ENCODE results near the gene SEPTIN2.
"Not testable (repeated sequence)": the region's sequence is repeated elsewhere in the genome, so short reads cannot be mapped to it uniquely, and the experiment has no call there.

SEPTIN2 gene

DNA sequence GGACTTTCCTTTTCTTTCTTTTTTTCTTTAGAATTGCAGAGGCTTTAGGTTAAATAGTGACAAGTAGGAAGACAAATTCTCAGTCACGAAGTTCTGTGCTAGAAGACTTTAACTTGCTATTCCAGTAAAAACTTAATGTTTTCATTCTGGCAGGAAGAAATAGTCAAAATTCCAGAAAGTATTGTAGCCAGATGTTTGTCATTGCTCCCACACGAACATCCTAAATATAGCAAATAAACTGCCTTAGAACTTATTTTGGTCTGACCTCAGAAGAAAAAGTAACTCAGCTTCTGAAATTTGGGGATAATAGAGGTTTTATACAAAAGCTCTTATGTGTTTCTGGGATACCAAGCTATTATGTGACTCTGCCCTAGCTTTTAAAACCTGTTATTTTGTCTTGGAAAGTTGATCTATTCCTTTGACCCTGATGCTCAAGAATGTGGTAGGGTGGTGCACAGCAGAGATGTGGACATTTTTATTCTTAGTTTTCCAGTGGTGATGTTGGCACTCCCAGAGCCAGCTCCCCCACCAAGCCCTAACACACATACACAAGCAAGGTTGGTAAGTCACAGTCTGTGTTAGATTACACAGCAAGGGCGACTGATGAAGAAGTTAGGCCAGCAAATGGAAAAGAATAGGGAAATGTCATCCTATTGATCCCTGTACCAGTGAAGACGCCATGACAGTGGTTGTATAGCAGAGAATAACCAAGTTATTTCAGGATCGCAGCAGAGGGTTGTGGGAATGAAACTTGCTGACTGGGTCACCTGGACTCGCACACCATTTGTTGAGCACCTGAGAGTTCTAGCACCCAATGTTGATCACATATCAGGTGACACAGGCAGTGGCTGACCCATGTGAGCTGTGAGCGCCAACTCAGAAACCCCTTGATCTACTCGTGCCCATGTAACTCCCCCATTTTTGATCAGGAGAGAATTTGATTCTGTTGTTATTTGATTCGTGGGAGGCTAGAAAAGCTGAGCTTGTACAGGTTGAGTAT, 64.1 kb downstream of the SEPTIN2 start:
- TF ChIP-seq, protein P1, sequence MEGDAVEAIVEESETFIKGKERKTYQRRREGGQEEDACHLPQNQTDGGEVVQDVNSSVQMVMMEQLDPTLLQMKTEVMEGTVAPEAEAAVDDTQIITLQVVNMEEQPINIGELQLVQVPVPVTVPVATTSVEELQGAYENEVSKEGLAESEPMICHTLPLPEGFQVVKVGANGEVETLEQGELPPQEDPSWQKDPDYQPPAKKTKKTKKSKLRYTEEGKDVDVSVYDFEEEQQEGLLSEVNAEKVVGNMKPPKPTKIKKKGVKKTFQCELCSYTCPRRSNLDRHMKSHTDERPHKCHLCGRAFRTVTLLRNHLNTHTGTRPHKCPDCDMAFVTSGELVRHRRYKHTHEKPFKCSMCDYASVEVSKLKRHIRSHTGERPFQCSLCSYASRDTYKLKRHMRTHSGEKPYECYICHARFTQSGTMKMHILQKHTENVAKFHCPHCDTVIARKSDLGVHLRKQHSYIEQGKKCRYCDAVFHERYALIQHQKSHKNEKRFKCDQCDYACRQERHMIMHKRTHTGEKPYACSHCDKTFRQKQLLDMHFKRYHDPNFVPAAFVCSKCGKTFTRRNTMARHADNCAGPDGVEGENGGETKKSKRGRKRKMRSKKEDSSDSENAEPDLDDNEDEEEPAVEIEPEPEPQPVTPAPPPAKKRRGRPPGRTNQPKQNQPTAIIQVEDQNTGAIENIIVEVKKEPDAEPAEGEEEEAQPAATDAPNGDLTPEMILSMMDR (IDR thresholded peaks at IDR 0.05), result no peak
- Mint-ChIP-seq H3K27me3 (ENCODE audit: low read depth, poor library complexity) (peaks cover 2% of the 10 kb centered on the region), H3K4me1 (no peaks in the 10 kb centered on the region), H3K36me3 (ENCODE audit: low read depth) (peaks cover 34% of the 10 kb centered on the region), H3K27ac (no peak overlapping the region), H3K9me3 (no peaks in the 10 kb centered on the region), H3K4me3 (no peak overlapping the region)
- no peak for DNase-seq

DNA sequence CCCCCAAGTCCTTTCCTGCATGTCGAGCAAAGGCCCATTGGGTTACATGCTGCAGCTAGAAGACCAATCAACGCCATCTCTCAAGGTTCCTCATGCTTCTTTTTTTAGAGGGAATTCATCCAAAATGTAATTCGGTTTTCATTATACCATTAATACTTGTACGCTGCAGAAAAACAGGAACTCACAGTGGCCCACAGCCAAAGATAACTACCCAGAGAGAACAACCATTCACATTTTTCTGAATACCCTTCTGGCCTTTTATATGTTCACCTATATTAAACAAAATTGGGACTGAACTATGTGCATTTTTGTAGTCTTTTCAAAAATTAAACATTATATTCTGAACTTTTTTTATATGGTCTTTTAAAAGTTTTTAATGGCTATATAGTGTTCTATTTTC, 66.1 kb downstream of the SEPTIN2 start:
- peaks cover 24% of the 10 kb centered on the region for H3K36me3 Mint-ChIP-seq (ENCODE audit: low read depth)
- no peak overlapping the region for H3K27ac Mint-ChIP-seq
- H3K4me3 Mint-ChIP-seq, result no peak overlapping the region
- no peaks in the 10 kb centered on the region for H3K9me3 Mint-ChIP-seq
- no peak for DNase-seq
- no peaks in the 10 kb centered on the region for H3K4me1 Mint-ChIP-seq
- H3K27me3 Mint-ChIP-seq (ENCODE audit: low read depth, poor library complexity), result peaks cover 2% of the 10 kb centered on the region
- TF ChIP-seq, protein P1 (IDR thresholded peaks at IDR 0.05), result no peak

DNA sequence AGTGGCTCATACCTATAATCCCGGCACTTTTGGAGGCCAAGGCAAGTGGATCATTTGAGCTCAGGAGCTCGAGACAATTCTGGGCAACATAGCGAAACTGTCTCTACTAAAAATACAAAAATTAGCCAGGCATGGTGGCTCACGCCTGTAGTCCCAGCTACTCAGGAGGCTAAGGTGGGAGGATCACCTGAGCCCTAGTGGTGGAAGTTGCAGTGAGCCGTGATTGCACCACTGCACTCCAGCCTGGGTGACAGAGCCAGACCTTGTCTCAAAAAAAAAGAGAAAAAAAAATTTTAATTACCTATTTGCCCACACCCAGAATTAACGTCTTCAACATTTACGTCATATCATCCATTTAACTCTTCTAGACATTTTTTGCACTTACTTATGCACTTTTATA, 69.7 kb downstream of the SEPTIN2 start:
- H3K36me3 Mint-ChIP-seq (ENCODE audit: low read depth), result peaks cover 50% of the 10 kb centered on the region
- not testable (repeated sequence) for H3K9me3 Mint-ChIP-seq; H3K4me1 Mint-ChIP-seq; H3K27me3 Mint-ChIP-seq (ENCODE audit: low read depth, poor library complexity); DNase-seq; H3K4me3 Mint-ChIP-seq; H3K27ac Mint-ChIP-seq

DNA sequence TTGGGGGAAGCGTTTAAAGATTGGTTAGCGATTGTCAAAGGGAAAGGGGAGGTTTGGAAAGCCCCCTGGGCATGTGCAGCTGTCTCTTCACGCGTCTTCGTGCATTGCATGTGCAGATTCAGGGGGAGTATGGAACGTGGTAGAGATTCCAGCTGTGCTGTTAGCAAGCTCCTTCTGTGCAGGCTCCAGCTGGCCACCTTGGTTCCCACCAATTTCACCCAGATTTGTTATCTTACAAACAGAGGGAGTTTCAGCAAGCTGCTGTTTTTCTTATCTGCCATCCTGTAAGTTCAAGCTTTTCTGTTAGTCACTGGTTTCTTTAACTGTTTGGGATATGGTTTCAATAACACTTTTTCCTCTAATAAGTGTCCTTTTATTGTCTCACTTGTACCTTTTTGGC, 70.8 kb downstream of the SEPTIN2 start:
- TF ChIP-seq, protein P1 (IDR thresholded peaks at IDR 0.05), result no peak
- Mint-ChIP-seq H3K27me3 (ENCODE audit: low read depth, poor library complexity) (no peaks in the 10 kb centered on the region), H3K4me1 (no peaks in the 10 kb centered on the region), H3K27ac (no peak overlapping the region), H3K36me3 (ENCODE audit: low read depth) (peaks cover 50% of the 10 kb centered on the region), H3K9me3 (peaks cover 6% of the 10 kb centered on the region), H3K4me3 (no peak overlapping the region)
- no peak for DNase-seq

DNA sequence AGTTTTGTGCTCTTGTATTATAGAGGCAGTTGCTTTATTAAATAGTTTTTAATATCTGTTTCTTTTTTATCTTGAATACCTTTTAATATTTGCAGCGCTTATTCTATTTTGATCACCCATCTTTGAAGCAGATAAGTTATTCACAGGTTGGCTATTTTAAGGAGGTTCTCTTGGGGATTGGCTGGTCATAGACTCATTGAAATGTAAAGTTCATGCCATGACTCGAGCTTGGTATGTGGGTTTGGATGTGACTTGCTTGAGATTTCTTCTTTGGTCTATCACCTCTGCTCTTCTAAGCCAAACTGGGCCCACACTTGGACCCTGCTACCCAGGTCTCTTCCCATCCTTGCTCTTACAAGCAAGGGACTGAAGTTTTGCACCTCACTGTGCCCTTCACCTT, 74.0 kb downstream of the SEPTIN2 start:
- no peak for DNase-seq
- TF ChIP-seq, protein P1 (IDR thresholded peaks at IDR 0.05), result no peak
- peaks cover 45% of the 10 kb centered on the region for H3K36me3 Mint-ChIP-seq (ENCODE audit: low read depth)
- H3K4me3 Mint-ChIP-seq, result no peak overlapping the region
- no peak overlapping the region for H3K27ac Mint-ChIP-seq
- H3K9me3 Mint-ChIP-seq, result peaks cover 6% of the 10 kb centered on the region
- no peaks in the 10 kb centered on the region for H3K27me3 Mint-ChIP-seq (ENCODE audit: low read depth, poor library complexity)
- H3K4me1 Mint-ChIP-seq, result no peaks in the 10 kb centered on the region

DNA sequence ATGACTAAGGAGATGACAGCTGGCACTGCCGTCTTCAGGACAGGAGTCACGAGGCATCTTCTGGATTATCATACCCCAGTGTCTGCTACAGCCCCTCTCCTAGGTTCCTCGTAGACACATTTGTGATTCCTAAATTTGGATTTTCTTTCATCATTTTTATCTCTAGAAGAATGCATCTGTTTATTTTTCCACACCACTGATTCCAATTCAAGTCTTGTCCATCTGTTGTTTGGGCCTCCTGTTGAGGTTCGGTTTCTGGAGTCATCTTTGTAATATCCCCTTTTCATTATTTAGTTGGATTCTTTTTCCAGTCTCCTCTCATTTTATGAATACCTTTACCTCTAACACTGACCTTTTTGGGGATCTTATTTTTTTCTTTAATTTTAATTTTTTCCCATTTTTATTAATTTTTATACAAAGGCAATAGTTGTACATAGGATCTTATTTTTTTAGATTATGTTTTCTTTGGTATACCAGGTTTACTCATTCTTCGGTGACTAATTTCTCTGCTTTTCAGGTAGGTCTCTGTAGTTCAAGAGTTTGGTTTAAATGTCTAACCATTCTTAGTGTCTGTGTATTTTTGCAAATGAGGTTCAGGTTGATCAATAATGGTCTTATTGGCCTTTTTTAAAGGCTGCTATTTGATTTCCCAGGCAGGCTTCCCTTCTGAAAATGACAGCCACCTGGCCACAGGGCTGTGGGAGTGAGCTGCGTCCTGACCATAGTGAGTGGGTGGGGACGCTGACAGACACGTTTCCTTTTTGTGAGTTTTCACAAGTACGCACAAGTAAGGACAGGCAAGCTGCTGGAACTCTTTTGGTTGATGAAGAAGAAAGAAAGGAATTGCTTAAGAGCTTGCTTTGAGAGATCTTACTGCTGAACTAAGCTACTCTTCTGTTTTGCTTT, 74.8 kb downstream of the SEPTIN2 start:
- no peaks in the 10 kb centered on the region for H3K4me1 Mint-ChIP-seq
- DNase-seq, result no peak
- no peak overlapping the region for H3K27ac Mint-ChIP-seq
- peaks cover 50% of the 10 kb centered on the region for H3K36me3 Mint-ChIP-seq (ENCODE audit: low read depth)
- H3K9me3 Mint-ChIP-seq, result peaks cover 6% of the 10 kb centered on the region
- no peak overlapping the region for H3K4me3 Mint-ChIP-seq
- TF ChIP-seq, protein P1 (IDR thresholded peaks at IDR 0.05), result no peak
- no peaks in the 10 kb centered on the region for H3K27me3 Mint-ChIP-seq (ENCODE audit: low read depth, poor library complexity)
